GM21447 (cell line): ENCODE measurements around the gene ABR.
"Not testable (repeated sequence)": the region's sequence is repeated elsewhere in the genome, so short reads cannot be mapped to it uniquely, and the experiment has no call there.

Experiments
- ATAC-seq: cut with Tn5 transposase; IDR thresholded peaks from one replicate; pipeline ENCODE4 v1.9.1; 2021; ENCODE audit not compliant: unreplicated experiment

The ABR gene

GRCh38 chr17:1073963-1074625 lies 105.7 kb downstream of the ABR start:
- ATAC-seq, result not testable (repeated sequence)

GRCh38 chr17:1073241-1073962 lies 106.4 kb downstream of the ABR start:
- no peak for ATAC-seq

GRCh38 chr17:1072551-1072961 lies 107.2 kb downstream of the ABR start:
- ATAC-seq, result no peak

- ATAC-seq, result no peak
Measured at GRCh38 chr17:1071103-1071825, 108.5 kb downstream of the ABR start.

- no peak for ATAC-seq
Measured at GRCh38 chr17:1070411-1070810, 109.4 kb downstream of the ABR start.

- no peak for ATAC-seq
Measured at GRCh38 chr17:1069847-1070246, 109.9 kb downstream of the ABR start.

- no peak for ATAC-seq
Measured at GRCh38 chr17:1068356-1068755, 111.4 kb downstream of the ABR start.

- no peak for ATAC-seq
Measured at GRCh38 chr17:1067282-1067956, 112.4 kb downstream of the ABR start.

GRCh38 chr17:1065416-1065815 lies 114.4 kb downstream of the ABR start:
- ATAC-seq, result not testable (repeated sequence)

GRCh38 chr17:1060991-1061390 lies 118.8 kb downstream of the ABR start:
- no peak for ATAC-seq

- ATAC-seq, result no peak
Measured at GRCh38 chr17:1059131-1059795, 120.5 kb downstream of the ABR start.

GRCh38 chr17:1058423-1059130 lies 121.2 kb downstream of the ABR start:
- ATAC-seq, result no peak

- ATAC-seq, result no peak
Measured at GRCh38 chr17:1056761-1057160, 123.0 kb downstream of the ABR start.

- ATAC-seq, result no peak
Measured at GRCh38 chr17:1055751-1056645, 123.8 kb downstream of the ABR start.

GRCh38 chr17:1055231-1055630 lies 124.5 kb downstream of the ABR start:
- ATAC-seq, result no peak

GRCh38 chr17:1054656-1055055 lies 125.1 kb downstream of the ABR start:
- ATAC-seq, result no peak

GRCh38 chr17:1053661-1054360 lies 126.0 kb downstream of the ABR start:
- no peak for ATAC-seq
